CD4-positive, alpha-beta memory T cell (primary cell): Measurements from ENCODE around the gene LGR4. TPM values are rescaled to one million over a fixed set of nuclear protein-coding genes. Genes with fewer than 3 reads are reported as not detected.

Experiments used
- CTCF ChIA-PET: fragments of 350-600 bp; sonication (Branson Sonifier 250); formaldehyde crosslinking; loops from one replicate; lab custom pipeline; 2021; ENCODE audit warnings: inconsistent platforms; ENCODE audit not compliant: partially characterized antibody; lab: Charles Lee
- POLR2A ChIA-PET: fragments of 350-600 bp; sonication (Branson Sonifier 250); formaldehyde crosslinking; loops from one replicate; lab custom pipeline; 2021; ENCODE audit not compliant: partially characterized antibody; lab: Charles Lee
- DNase-seq, 5 donors: peaks; one replicate each; pipeline versions ENCODE4 v3.0.0 to v3.0.0-alpha.2; 2020 to 2022; ENCODE audit warnings: mixed read lengths in 1 of 5
- H3K27ac ChIP-seq: one replicate; pipeline ENCODE4 v1.7.0; 2013; ENCODE audit warnings: low read depth, low read length
- H3K27me3 ChIP-seq: 2 replicates; pipeline ENCODE4 v1.7.0; 2013; ENCODE audit warnings: mild to moderate bottlenecking, low read length, moderate library complexity; ENCODE audit not compliant: insufficient read depth
- H3K36me3 ChIP-seq: 2 replicates; pipeline ENCODE4 v1.7.0; 2013; ENCODE audit warnings: mild to moderate bottlenecking, low read length, moderate library complexity; ENCODE audit not compliant: insufficient read depth
- H3K4me1 ChIP-seq: 2 replicates; pipeline ENCODE4 v1.7.0; 2013; ENCODE audit warnings: mild to moderate bottlenecking, low read length, moderate library complexity; ENCODE audit not compliant: insufficient read depth
- H3K4me3 ChIP-seq, 2 donors: one replicate each; pipeline ENCODE4 v1.7.0; 2013; ENCODE audit warnings: low read length in 2 of 2, mild to moderate bottlenecking in 1 of 2
- H3K9me3 ChIP-seq, 2 donors: one replicate each; pipeline ENCODE4 v1.7.0; 2013; ENCODE audit warnings: low read length in 2 of 2, control low read depth in 1 of 2; ENCODE audit not compliant: control insufficient read depth in 1 of 2
- H3K27ac Mint-ChIP-seq, 7 donors: one replicate each; pipeline ENCODE4 v1.8.0; 2020 to 2021; ENCODE audit warnings: mixed read lengths in 7 of 7, mild to moderate bottlenecking in 6 of 7, inconsistent platforms in 3 of 7, moderate library complexity in 3 of 7
- H3K27me3 Mint-ChIP-seq, 2 donors: one replicate each; pipeline ENCODE4 v1.8.0; 2020 to 2021; ENCODE audit warnings: mixed read lengths in 2 of 2
- H3K36me3 Mint-ChIP-seq, 2 donors: one replicate each; pipeline ENCODE4 v1.8.0; 2020 to 2021; ENCODE audit warnings: mixed read lengths in 2 of 2, inconsistent platforms in 1 of 2, mild to moderate bottlenecking in 1 of 2
- H3K4me1 Mint-ChIP-seq, 4 donors: one replicate each; pipeline ENCODE4 v1.8.0; 2020 to 2021; ENCODE audit warnings: mixed read lengths in 4 of 4, mild to moderate bottlenecking in 1 of 4
- H3K4me3 Mint-ChIP-seq, 8 donors: one replicate each; pipeline ENCODE4 v1.8.0; 2020 to 2021; ENCODE audit warnings: mixed read lengths in 8 of 8, mild to moderate bottlenecking in 7 of 8, moderate library complexity in 6 of 8, inconsistent platforms in 3 of 8
- H3K9me3 Mint-ChIP-seq, 8 donors: one replicate each; pipeline ENCODE4 v1.8.0; 2020 to 2021; ENCODE audit warnings: mixed read lengths in 8 of 8, mild to moderate bottlenecking in 5 of 8, inconsistent platforms in 3 of 8, moderate library complexity in 1 of 8
- intact Hi-C: fragments of 100-400 bp; cut with micrococcal nuclease; formaldehyde crosslinking; loops from one replicate; pipeline ENCODE4 v1.15.1; 2023
- polyA plus RNA-seq, 2 donors: library from polyadenylated mRNA; unstranded; fragments of 300-500 nt; fragmentation: Illumina TruSeq; gene quantifications; one replicate each; pipeline ENCODE4 v1.2.3, GENCODE V29; 2021
- total RNA-seq, 2 experiments: library from RNA; stranded (reverse); gene quantifications; one replicate each; pipeline ENCODE4 v1.2.3, GENCODE V29; 2021

LGR4 gene
- total and polyA plus RNA-seq, 4 experiments from 2014 or later, result 0.03 to 1.6 (median 0.58) TPM

DNA sequence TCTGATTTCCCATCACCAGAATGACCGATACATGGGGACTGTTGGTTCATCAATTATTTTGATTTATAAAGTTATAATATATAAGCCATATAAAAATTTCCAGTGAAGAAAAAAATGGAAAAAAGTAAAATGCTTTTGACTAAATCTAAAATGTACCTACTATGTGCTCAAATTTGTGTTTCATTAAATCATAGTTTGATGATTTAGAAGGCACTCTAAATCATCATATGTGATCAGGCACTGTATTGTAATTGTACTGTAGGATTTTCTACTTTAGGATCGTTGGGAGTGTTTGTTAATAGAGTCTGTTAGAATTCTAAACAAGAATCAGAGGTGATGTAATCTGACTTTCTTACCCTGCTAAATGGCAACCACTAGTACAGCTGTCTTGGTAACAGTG is 31.6 kb upstream of the LGR4 start:
- Histone ChIP-seq H3K36me3 (peaks cover 10% of the 10 kb centered on the region), H3K27me3 (no peaks in the 10 kb centered on the region), H3K4me1 (peaks cover 49% of the 10 kb centered on the region), H3K9me3 (no peaks in the 10 kb centered on the region), H3K4me3 (no peak overlapping the region), H3K27ac (no peak overlapping the region)
- Mint-ChIP-seq H3K27ac (peak overlapping the region in 2 of 7 donors; percentile 57 to 95), H3K4me3 (peak overlapping the region in 3 of 8 donors; percentile 47 to 100 (median 99)), H3K27me3 (no peaks in the 10 kb centered on the region), H3K9me3 (no peaks in the 10 kb centered on the region), H3K36me3 (peaks cover 6 to 32% of the 10 kb centered on the region in 2 donors), H3K4me1 (peaks cover 34 to 67% (median 49%) of the 10 kb centered on the region in 4 donors)
- CTCF ChIA-PET, result no interaction called here
- DNase-seq, result no peak
- POLR2A ChIA-PET, result no interaction called here
- intact Hi-C loops, result no loop called here

DNA sequence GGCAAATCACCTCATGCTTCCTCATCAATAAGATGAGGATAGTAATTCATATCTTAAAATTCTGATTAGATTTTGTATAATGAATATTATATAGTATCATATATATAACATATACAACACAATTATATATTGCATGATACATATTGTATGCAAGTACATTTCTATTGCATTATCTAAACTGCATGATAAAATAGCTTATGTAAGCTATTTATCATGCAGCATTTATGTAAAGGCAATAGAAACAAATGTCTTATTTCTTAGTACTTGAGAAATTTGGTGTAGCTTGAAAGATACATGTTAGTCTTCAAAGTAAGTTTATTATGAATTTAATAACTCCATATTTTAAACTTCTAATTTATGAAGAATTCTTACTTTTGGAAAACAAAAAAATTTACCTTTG is 28.5 kb upstream of the LGR4 start:
- CTCF ChIA-PET, result interaction anchor here (8.5 kb wide), 1 partner anchor 16 kb away, joined by 116 read pairs; no protein-coding TSS in a partner anchor

DNA sequence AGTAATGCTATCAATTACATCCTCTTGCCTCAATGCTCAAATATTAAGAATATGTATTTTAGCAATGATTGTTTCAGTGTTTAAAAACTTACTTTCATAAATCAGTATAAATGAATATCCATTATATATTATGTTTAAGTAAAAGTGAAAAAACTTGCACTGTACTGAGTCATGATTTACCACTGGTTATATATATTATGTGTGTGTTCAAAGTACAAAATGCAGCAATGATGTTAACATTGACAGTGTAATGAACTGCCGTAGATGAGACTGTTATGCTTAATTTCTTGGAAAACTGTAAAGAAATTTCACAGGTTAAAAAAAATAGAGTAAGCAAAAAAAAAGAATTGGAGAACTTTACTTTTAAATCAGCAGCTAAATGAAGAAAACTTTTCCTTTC is 25.3 kb upstream of the LGR4 start:
- Mint-ChIP-seq H3K9me3 (no peaks in the 10 kb centered on the region), H3K4me1 (peaks cover 12 to 32% (median 17%) of the 10 kb centered on the region in 4 donors), H3K36me3 (peaks cover 10 to 42% of the 10 kb centered on the region in 2 donors), H3K4me3 (no peak overlapping the region), H3K27me3 (no peaks in the 10 kb centered on the region), H3K27ac (no peak overlapping the region)
- Histone ChIP-seq H3K9me3 (no peaks in the 10 kb centered on the region), H3K27ac (no peak overlapping the region), H3K4me3 (no peak overlapping the region), H3K36me3 (peaks cover 19% of the 10 kb centered on the region), H3K27me3 (no peaks in the 10 kb centered on the region), H3K4me1 (peaks cover 26% of the 10 kb centered on the region)
- ChIA-PET POLR2A (interaction anchor here (2.4 kb wide), 1 partner anchor 9 kb away, joined by 13 read pairs; the partner anchor contains the start of gene LIN7C), CTCF (interaction anchor here (1.2 to 8.5 kb wide), 5 partner anchors 9 to 314 kb away, joined by 3 to 116 read pairs (median 10); partner anchors contain the start of genes LGR4 and LIN7C)
- no peak for DNase-seq
- intact Hi-C loops, result loop anchor here (1.0 kb wide), 1 partner anchor 8 kb away; the partner anchor contains the start of gene LIN7C

More for the DNA sequence above, 28.5 kb upstream of the LGR4 start:
- Mint-ChIP-seq H3K4me3 (no peak overlapping the region), H3K36me3 (peaks cover 10 to 37% of the 10 kb centered on the region in 2 donors), H3K27me3 (no peaks in the 10 kb centered on the region), H3K9me3 (no peaks in the 10 kb centered on the region), H3K27ac (no peak overlapping the region), H3K4me1 (peaks cover 26 to 54% (median 37%) of the 10 kb centered on the region in 4 donors)
- DNase-seq, result no peak
- Histone ChIP-seq H3K9me3 (no peaks in the 10 kb centered on the region), H3K27ac (no peak overlapping the region), H3K4me1 (peaks cover 49% of the 10 kb centered on the region), H3K4me3 (no peak overlapping the region), H3K36me3 (peaks cover 14% of the 10 kb centered on the region), H3K27me3 (no peaks in the 10 kb centered on the region)
- POLR2A ChIA-PET, result interaction anchor here (1.4 kb wide), 1 partner anchor 15 kb away, joined by 3 read pairs; no protein-coding TSS in a partner anchor
- intact Hi-C loops, result no loop called here

DNA sequence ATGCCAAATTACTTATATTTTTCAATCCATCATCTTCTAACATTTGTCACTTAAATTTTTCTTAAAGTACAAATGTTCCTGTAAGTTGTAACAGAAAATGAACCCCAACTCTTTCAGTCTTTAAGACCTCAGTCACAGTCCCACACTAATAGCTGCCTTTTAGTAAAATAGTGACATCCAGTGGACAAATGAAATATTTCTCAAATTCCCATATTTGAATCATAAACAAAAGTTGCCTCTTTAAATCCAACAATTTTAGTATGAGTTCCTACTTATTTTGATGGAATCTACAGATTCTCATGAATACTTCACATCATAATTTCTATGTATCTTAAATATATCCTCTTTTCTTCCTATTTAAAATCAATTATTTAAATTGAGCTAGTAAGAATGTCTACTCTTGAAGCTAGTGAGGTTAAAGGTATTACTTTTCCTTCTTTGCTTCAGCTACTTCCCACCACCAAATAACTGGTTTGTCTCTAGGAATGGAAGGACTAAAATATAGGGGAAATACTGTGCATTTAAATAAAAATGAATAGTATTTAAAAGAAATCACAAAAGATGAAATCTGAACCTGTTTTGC is 24.8 kb upstream of the LGR4 start:
- POLR2A ChIA-PET, result interaction anchor here (2.4 kb wide), 1 partner anchor 9 kb away, joined by 13 read pairs; the partner anchor contains the start of gene LIN7C
- no peak overlapping the region for H3K4me3 Mint-ChIP-seq

DNA sequence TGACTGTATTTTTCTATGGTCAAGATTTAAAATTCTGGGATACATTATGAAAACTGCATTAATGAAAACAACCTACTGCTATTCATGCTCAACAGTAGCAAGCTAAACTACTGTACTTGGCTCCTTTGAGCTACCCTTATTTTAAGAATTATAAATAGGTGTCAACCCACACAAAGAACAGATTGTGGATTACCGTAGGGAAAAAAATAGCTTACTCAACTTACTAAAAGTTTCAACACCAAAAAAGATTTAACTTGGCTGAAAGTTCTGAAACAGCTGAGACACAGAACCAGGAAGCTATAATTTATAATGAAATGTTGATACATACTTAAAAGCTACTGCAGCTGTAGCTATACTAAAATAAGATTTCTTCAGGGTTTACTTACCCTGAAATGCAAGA is 23.9 kb upstream of the LGR4 start:
- peak overlapping the region in 2 of 7 donors; percentile 22 to 31 for H3K27ac Mint-ChIP-seq

More for the DNA sequence above, 24.8 kb upstream of the LGR4 start:
- H3K4me1 Mint-ChIP-seq, result peaks cover 10 to 27% (median 13%) of the 10 kb centered on the region in 4 donors
- Histone ChIP-seq H3K4me3 (no peak overlapping the region), H3K9me3 (no peaks in the 10 kb centered on the region), H3K4me1 (peaks cover 22% of the 10 kb centered on the region), H3K27me3 (no peaks in the 10 kb centered on the region), H3K27ac (no peak overlapping the region), H3K36me3 (peaks cover 19% of the 10 kb centered on the region)
- peak overlapping the region in 2 of 7 donors; percentile 42 to 48 for H3K27ac Mint-ChIP-seq
- peak in 3 of 5 donors; percentile 12 to 22 (median 16) for DNase-seq
- intact Hi-C loops, result no loop called here
- CTCF ChIA-PET, result interaction anchor here (1.2 to 8.5 kb wide), 4 partner anchors 10 to 314 kb away, joined by 3 to 116 read pairs (median 10); partner anchors contain the start of genes LGR4 and LIN7C
- H3K27me3 Mint-ChIP-seq, result no peaks in the 10 kb centered on the region
- H3K36me3 Mint-ChIP-seq, result peaks cover 10 to 40% of the 10 kb centered on the region in 2 donors
- H3K9me3 Mint-ChIP-seq, result no peaks in the 10 kb centered on the region

DNA sequence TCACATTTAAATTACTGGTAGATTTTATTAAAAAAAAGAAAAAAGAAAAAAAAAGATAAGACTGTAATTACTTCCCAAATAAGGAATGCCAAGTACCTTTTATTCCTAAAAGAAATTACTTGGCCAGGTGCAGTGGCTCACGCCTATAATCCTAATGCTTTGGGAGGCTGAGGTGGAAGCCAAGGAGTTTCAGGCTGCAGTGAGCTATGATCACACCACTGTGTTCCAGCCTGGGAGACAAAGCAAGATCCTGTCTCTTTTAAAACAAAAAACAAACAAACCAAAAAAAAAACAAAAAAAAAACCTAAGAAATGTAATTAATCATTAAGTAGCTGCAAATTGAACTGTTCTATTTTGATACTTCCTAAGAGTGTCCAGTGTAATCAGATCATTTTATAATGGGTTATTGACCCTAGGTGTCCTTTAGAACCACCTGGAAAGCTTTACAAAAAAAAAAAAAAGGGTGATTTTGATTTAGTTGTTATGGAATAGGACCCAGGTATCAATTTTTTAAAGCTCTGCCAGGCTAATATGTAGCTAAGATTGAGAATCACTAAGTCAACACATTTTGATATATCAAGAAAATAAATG is 23.2 kb upstream of the LGR4 start:
- H3K4me3 Mint-ChIP-seq, result no peak overlapping the region
- DNase-seq, result no peak
- peak overlapping the region in 1 of 7 donors; percentile 22 for H3K27ac Mint-ChIP-seq
- intact Hi-C loops, result no loop called here
- no peaks in the 10 kb centered on the region for H3K9me3 Mint-ChIP-seq
- H3K27ac ChIP-seq, result no peak overlapping the region
- no peaks in the 10 kb centered on the region for H3K27me3 Mint-ChIP-seq
- peaks cover 14 to 54% of the 10 kb centered on the region in 2 donors for H3K36me3 Mint-ChIP-seq
- ChIA-PET POLR2A (interaction anchor here (2.4 kb wide), 1 partner anchor 11 kb away, joined by 13 read pairs; the partner anchor contains the start of gene LIN7C), CTCF (interaction anchor here (0.5 to 8.5 kb wide), 6 partner anchors 11 to 611 kb away, joined by 3 to 116 read pairs (median 3); no protein-coding TSS in a partner anchor)
- no peak overlapping the region for H3K4me3 ChIP-seq
- H3K4me1 ChIP-seq, result peaks cover 13% of the 10 kb centered on the region
- no peaks in the 10 kb centered on the region for H3K27me3 ChIP-seq
- peaks cover 5 to 18% (median 7%) of the 10 kb centered on the region in 4 donors for H3K4me1 Mint-ChIP-seq
- H3K9me3 ChIP-seq, result no peaks in the 10 kb centered on the region
- peaks cover 26% of the 10 kb centered on the region for H3K36me3 ChIP-seq

More for the DNA sequence above, 23.9 kb upstream of the LGR4 start:
- Mint-ChIP-seq H3K4me1 (peaks cover 5 to 18% (median 7%) of the 10 kb centered on the region in 4 donors), H3K4me3 (no peak overlapping the region), H3K27me3 (no peaks in the 10 kb centered on the region), H3K9me3 (no peaks in the 10 kb centered on the region), H3K36me3 (peaks cover 8 to 48% of the 10 kb centered on the region in 2 donors)
- CTCF ChIA-PET, result interaction anchor here (0.6 to 8.5 kb wide), 4 partner anchors 11 to 150 kb away, joined by 3 to 116 read pairs (median 3); no protein-coding TSS in a partner anchor
- DNase-seq, result no peak
- intact Hi-C loops, result no loop called here
- Histone ChIP-seq H3K9me3 (no peaks in the 10 kb centered on the region), H3K4me1 (peaks cover 13% of the 10 kb centered on the region), H3K27me3 (no peaks in the 10 kb centered on the region), H3K36me3 (peaks cover 25% of the 10 kb centered on the region), H3K4me3 (no peak overlapping the region), H3K27ac (no peak overlapping the region)
- POLR2A ChIA-PET, result interaction anchor here (2.4 kb wide), 1 partner anchor 10 kb away, joined by 13 read pairs; the partner anchor contains the start of gene LIN7C
